ES-I3 (cell line): Measurements from ENCODE around the gene LRRC4.

Source experiments
- H3K36me3 ChIP-seq: 2 replicates; pipeline ENCODE4 v1.6.1; 2013; ENCODE audit warnings: mild to moderate bottlenecking, low read length, control low read depth, moderate library complexity; ENCODE audit not compliant: insufficient read depth
- H3K4me1 ChIP-seq: 2 replicates; pipeline ENCODE4 v1.6.1; 2013; ENCODE audit warnings: mild to moderate bottlenecking, control low read depth, low read length; ENCODE audit not compliant: insufficient read depth
- H3K9ac ChIP-seq: 2 replicates; pipeline ENCODE4 v1.6.1; 2013; ENCODE audit warnings: low read depth, mild to moderate bottlenecking, low read length, moderate library complexity
- H3K9me3 ChIP-seq: 2 replicates; pipeline ENCODE4 v1.6.1; 2013; ENCODE audit warnings: mild to moderate bottlenecking, low read length, moderate library complexity; ENCODE audit not compliant: control insufficient read depth, insufficient read depth

Gene LRRC4

DNA sequence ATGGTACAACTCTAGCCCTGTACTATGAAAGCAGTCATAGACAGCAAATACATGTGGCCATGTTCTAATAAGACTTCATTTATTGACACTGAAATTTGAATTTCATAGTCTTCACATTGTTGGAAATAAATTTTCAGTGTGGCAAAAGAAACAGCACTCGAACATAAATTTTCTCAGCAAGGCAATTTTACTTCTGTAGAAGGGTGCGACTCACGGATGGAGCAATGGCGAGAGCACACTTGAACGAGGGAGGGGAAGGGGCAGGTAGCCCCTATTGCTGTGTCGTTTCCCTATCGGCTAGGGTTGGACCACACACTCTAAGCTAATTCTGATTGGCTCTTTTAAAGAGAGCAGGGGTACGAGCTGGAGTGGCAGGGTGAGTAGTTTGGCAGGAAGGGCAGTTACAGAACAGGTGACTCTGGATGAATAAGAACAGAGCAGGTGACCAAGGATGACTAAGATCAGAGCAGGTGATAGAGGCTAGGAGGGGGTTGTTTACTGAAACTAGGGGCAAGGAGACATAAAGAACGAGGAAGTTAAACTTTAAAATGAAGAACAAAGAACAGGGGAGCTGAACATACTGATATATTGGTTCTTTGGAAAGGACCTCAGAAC, 52.0 kb downstream of the LRRC4 start:
- Histone ChIP-seq H3K9ac (no peak overlapping the region), H3K36me3 (no peaks in the 10 kb centered on the region), H3K4me1 (no peaks in the 10 kb centered on the region; the same call in 1 of the 2 replicates), H3K9me3 (peaks cover 10% of the 10 kb centered on the region)

GRCh38 chr7:127978421-127978820, 52.8 kb downstream of the LRRC4 start:
- no peak overlapping the region for H3K9ac ChIP-seq
- H3K9me3 ChIP-seq, result peaks cover 10% of the 10 kb centered on the region
- H3K4me1 ChIP-seq, result no peaks in the 10 kb centered on the region; the same call in 1 of the 2 replicates
- no peaks in the 10 kb centered on the region for H3K36me3 ChIP-seq
